ENCODE results near the gene NAA35.
"Not testable (repeated sequence)": the region's sequence is repeated elsewhere in the genome, so short reads cannot be mapped to it uniquely, and the experiment has no call there.

NAA35 gene

DNA sequence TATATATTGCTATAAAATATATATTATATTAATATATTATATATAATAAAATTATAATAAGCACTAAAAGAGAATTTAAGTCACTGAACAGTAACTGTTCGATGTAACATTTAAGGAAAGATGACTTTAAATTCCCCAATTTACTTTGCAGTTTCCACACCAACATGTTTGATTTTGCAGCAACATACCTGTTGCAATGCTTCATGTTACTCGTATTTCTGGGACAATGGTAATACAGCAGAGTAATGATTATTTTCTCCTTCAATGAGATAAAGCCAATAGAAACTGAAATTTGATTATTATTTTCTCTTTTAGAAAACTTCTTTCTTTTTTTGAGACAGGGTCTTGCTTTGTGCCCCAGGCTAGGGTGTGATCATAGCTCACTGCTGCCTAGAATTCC, 9.5 kb upstream of the NAA35 start:
- no peaks in the 10 kb centered on the region for H3K9me3 Mint-ChIP-seq
- no peak overlapping the region for H3K4me3 Mint-ChIP-seq
- no peak for DNase-seq (ENCODE audit: low spot score)
- H3K36me3 Mint-ChIP-seq (ENCODE audit: low read depth) = no peaks in the 10 kb centered on the region
- no peaks in the 10 kb centered on the region for H3K4me1 Mint-ChIP-seq (ENCODE audit: low read depth)
- peaks cover 25% of the 10 kb centered on the region for H3K27me3 Mint-ChIP-seq (ENCODE audit: low read depth)
- H3K27ac Mint-ChIP-seq = no peak overlapping the region

- H3K27me3 Mint-ChIP-seq (ENCODE audit: low read depth); H3K4me3 Mint-ChIP-seq; DNase-seq (ENCODE audit: low spot score); H3K4me1 Mint-ChIP-seq (ENCODE audit: low read depth); H3K9me3 Mint-ChIP-seq; H3K36me3 Mint-ChIP-seq (ENCODE audit: low read depth): not testable (repeated sequence)
- peak overlapping the region; percentile 77 for H3K27ac Mint-ChIP-seq
Measured at GRCh38 chr9:85935950-85936349, 5.0 kb upstream of the NAA35 start.

GRCh38 chr9:85940275-85940831, 593 bp upstream of the NAA35 start:
- peaks cover 20% of the 10 kb centered on the region for H3K36me3 Mint-ChIP-seq (ENCODE audit: low read depth)
- peak overlapping the region; percentile 98 for H3K27ac Mint-ChIP-seq
- H3K4me1 Mint-ChIP-seq (ENCODE audit: low read depth) = peaks cover 19% of the 10 kb centered on the region
- no peaks in the 10 kb centered on the region for H3K9me3 Mint-ChIP-seq
- H3K27me3 Mint-ChIP-seq (ENCODE audit: low read depth) = no peaks in the 10 kb centered on the region
- DNase-seq (ENCODE audit: low spot score) = no peak
- peak overlapping the region; percentile 88 for H3K4me3 Mint-ChIP-seq

GRCh38 chr9:85941622-85941940, 635 bp downstream of the NAA35 start:
- Mint-ChIP-seq H3K9me3 (no peaks in the 10 kb centered on the region), H3K4me1 (ENCODE audit: low read depth) (peaks cover 23% of the 10 kb centered on the region), H3K36me3 (ENCODE audit: low read depth) (peaks cover 24% of the 10 kb centered on the region), H3K27me3 (ENCODE audit: low read depth) (no peaks in the 10 kb centered on the region), H3K4me3 (no peak overlapping the region), H3K27ac (peak overlapping the region; percentile 83)
- no peak for DNase-seq (ENCODE audit: low spot score)

- DNase-seq (ENCODE audit: low spot score) = no peak
- Mint-ChIP-seq H3K4me1 (ENCODE audit: low read depth) (peaks cover 27% of the 10 kb centered on the region), H3K27me3 (ENCODE audit: low read depth) (no peaks in the 10 kb centered on the region), H3K36me3 (ENCODE audit: low read depth) (peaks cover 28% of the 10 kb centered on the region), H3K27ac (peak overlapping the region; percentile 83), H3K4me3 (no peak overlapping the region), H3K9me3 (no peaks in the 10 kb centered on the region)
Measured at GRCh38 chr9:85941966-85942912, 1.3 kb downstream of the NAA35 start.

GRCh38 chr9:85942913-85943709, 2.2 kb downstream of the NAA35 start:
- H3K4me1 Mint-ChIP-seq (ENCODE audit: low read depth) = peaks cover 27% of the 10 kb centered on the region
- H3K9me3 Mint-ChIP-seq = no peaks in the 10 kb centered on the region
- no peak for DNase-seq (ENCODE audit: low spot score)
- H3K27ac Mint-ChIP-seq = no peak overlapping the region
- H3K4me3 Mint-ChIP-seq = no peak overlapping the region
- no peaks in the 10 kb centered on the region for H3K27me3 Mint-ChIP-seq (ENCODE audit: low read depth)
- peaks cover 31% of the 10 kb centered on the region for H3K36me3 Mint-ChIP-seq (ENCODE audit: low read depth)

DNA sequence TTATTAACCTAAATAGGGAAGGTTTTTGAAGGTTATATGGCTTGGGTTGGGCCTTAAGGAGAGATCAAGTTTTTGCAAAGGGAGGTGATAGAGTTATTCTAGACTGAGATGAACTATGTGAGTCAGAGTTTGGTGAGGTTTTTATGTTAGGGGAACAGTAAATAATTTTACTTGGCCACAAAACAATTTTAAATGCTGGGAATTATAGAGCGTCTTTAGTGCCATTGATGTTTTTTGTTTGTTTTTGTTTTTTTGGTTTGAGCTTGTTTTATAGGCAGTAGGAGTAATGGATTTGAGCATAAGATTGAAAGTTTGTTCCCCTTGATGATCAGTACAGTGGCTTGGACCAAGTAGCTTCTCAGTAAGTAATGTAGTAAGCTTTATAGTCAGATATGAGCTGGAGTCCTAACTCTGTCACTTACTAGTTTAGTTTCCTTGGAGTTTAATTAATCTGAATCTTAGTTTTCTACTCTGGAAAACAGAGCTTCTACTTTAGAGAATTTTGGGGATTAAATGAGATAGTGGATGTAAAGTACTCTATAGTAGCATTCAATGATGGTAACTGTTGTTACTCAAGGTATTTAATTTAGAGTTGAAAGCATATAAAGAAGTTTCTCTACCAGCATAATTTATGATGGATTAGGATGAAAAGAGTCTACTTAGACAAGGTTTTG, 2.9 kb downstream of the NAA35 start:
- H3K36me3 Mint-ChIP-seq (ENCODE audit: low read depth) = peaks cover 36% of the 10 kb centered on the region

DNA sequence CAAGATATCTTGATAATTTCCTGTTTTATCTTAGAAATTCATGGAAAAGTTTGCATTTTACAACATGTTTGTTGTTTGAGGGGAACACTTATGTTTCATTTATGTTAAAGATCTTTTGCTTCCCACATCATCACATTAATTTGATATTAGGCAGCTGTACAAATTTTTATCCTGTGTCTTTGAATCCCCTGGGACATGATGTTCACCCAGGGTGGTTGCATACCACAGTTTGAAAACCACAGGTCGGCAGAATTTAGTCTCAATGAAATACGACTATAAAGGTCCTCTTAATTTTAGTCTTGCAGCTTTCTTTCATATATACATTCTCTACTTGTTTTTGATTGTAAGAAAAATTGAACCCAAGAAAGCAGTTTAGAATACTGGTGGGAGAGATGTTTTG, 3.7 kb downstream of the NAA35 start:
- H3K4me1 Mint-ChIP-seq (ENCODE audit: low read depth) = peaks cover 31% of the 10 kb centered on the region
- no peak overlapping the region for H3K27ac Mint-ChIP-seq
- no peaks in the 10 kb centered on the region for H3K27me3 Mint-ChIP-seq (ENCODE audit: low read depth)
- H3K9me3 Mint-ChIP-seq = no peaks in the 10 kb centered on the region
- peaks cover 42% of the 10 kb centered on the region for H3K36me3 Mint-ChIP-seq (ENCODE audit: low read depth)
- H3K4me3 Mint-ChIP-seq = no peak overlapping the region
- DNase-seq (ENCODE audit: low spot score) = no peak

More for the DNA sequence above, 2.9 kb downstream of the NAA35 start:
- no peak for DNase-seq (ENCODE audit: low spot score)
- Mint-ChIP-seq H3K27ac (no peak overlapping the region), H3K27me3 (ENCODE audit: low read depth) (no peaks in the 10 kb centered on the region), H3K4me1 (ENCODE audit: low read depth) (peaks cover 29% of the 10 kb centered on the region), H3K9me3 (no peaks in the 10 kb centered on the region), H3K4me3 (no peak overlapping the region)

- no peak overlapping the region for H3K4me3 Mint-ChIP-seq
- no peak overlapping the region for H3K27ac Mint-ChIP-seq
- DNase-seq (ENCODE audit: low spot score) = no peak
- H3K27me3 Mint-ChIP-seq (ENCODE audit: low read depth) = no peaks in the 10 kb centered on the region
- peaks cover 20% of the 10 kb centered on the region for H3K4me1 Mint-ChIP-seq (ENCODE audit: low read depth)
- no peaks in the 10 kb centered on the region for H3K9me3 Mint-ChIP-seq
- H3K36me3 Mint-ChIP-seq (ENCODE audit: low read depth) = peaks cover 64% of the 10 kb centered on the region
Measured at GRCh38 chr9:85949586-85950335, 8.8 kb downstream of the NAA35 start.

GRCh38 chr9:85959955-85960354, 19.0 kb downstream of the NAA35 start:
- Mint-ChIP-seq H3K4me1 (ENCODE audit: low read depth) (peaks cover 4% of the 10 kb centered on the region), H3K4me3 (no peak overlapping the region), H3K27ac (no peak overlapping the region), H3K27me3 (ENCODE audit: low read depth) (no peaks in the 10 kb centered on the region), H3K9me3 (no peaks in the 10 kb centered on the region), H3K36me3 (ENCODE audit: low read depth) (peaks cover 44% of the 10 kb centered on the region)
- no peak for DNase-seq (ENCODE audit: low spot score)

DNA sequence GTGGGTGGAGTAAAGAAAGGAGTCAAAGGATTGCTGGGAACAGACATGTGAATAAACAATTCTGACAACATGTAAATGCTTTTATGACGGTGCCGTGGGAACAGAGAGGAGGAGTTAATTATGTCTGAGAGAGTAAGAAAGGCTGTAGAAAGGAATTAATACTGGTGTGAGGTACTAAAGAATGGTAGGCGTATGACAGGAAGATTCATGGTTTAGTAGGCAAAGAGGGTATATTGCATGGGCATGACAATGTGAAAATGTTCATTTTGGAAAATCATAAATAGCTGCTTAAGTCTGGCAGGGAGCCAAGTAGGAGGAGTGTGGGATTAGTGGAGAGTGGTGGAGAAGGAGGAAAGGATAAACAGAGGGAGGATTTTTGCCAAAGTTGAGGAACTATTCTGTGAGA, 19.7 kb downstream of the NAA35 start:
- no peaks in the 10 kb centered on the region for H3K9me3 Mint-ChIP-seq
- no peak overlapping the region for H3K27ac Mint-ChIP-seq
- peaks cover 50% of the 10 kb centered on the region for H3K36me3 Mint-ChIP-seq (ENCODE audit: low read depth)
- H3K4me3 Mint-ChIP-seq = no peak overlapping the region
- peaks cover 4% of the 10 kb centered on the region for H3K4me1 Mint-ChIP-seq (ENCODE audit: low read depth)
- DNase-seq (ENCODE audit: low spot score) = no peak
- H3K27me3 Mint-ChIP-seq (ENCODE audit: low read depth) = no peaks in the 10 kb centered on the region

DNA sequence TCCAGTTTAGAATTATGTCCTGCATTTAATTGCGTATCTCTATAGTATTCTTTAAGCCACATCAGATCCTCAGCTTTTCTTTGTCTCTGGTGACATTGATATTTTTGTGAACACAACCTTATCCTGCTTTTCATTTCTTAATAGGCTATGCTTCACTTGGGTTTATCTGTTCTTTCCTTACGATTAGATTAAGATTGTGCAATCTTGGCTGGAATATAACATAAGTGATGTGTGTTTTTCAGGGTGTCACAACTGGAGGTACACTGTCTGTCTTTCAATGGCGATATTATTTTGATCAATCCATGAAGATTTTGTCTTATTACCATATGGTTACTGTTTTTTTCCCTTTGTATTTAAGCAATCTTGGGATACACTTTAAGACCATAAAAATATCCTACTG, 23.6 kb downstream of the NAA35 start:
- Mint-ChIP-seq H3K4me1 (ENCODE audit: low read depth) (peaks cover 4% of the 10 kb centered on the region), H3K36me3 (ENCODE audit: low read depth) (peaks cover 51% of the 10 kb centered on the region), H3K27ac (peak overlapping the region; percentile 49), H3K27me3 (ENCODE audit: low read depth) (no peaks in the 10 kb centered on the region), H3K9me3 (no peaks in the 10 kb centered on the region), H3K4me3 (no peak overlapping the region)
- DNase-seq (ENCODE audit: low spot score) = no peak

DNA sequence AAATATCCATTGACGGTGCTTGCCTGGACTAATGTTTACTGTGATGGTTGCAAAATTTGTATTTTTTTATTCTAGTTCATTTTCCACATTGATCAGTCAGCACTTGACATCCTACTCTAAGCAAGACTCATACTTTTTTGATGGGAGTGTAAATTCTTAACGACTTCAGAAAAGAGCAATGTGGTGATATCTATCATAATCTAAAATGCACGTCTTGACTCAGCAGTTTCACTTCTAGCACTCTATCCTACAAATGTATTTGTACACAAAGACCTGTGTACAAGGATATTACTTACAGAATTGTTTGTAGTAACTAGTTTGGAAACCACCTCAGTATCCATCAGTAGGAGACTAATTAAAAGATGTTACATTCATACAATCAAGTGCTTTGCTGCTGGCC, 24.0 kb downstream of the NAA35 start:
- H3K4me1 Mint-ChIP-seq (ENCODE audit: low read depth) = peaks cover 4% of the 10 kb centered on the region
- H3K27me3 Mint-ChIP-seq (ENCODE audit: low read depth) = no peaks in the 10 kb centered on the region
- H3K27ac Mint-ChIP-seq = peak overlapping the region; percentile 49
- no peaks in the 10 kb centered on the region for H3K9me3 Mint-ChIP-seq
- no peak for DNase-seq (ENCODE audit: low spot score)
- H3K4me3 Mint-ChIP-seq = no peak overlapping the region
- H3K36me3 Mint-ChIP-seq (ENCODE audit: low read depth) = peaks cover 50% of the 10 kb centered on the region

Data from T-helper 2 cell treated with Interferon-gamma antibody and Interleukin-4, amounts not matched to agents 5 μg/mL and 100 μg/mL, for 36 hours (primary cell).